Measurements from ENCODE around the gene CHIC2.

Gene CHIC2

GRCh38 chr4:54006755-54007154, 57.6 kb downstream of the CHIC2 start:
- no peak for DNase-seq (ENCODE audit: low spot score)

GRCh38 chr4:54005475-54005874, 58.9 kb downstream of the CHIC2 start:
- no peak for DNase-seq (ENCODE audit: low spot score)

GRCh38 chr4:54004463-54004862, 59.9 kb downstream of the CHIC2 start:
- no peak for DNase-seq (ENCODE audit: low spot score)

- DNase-seq (ENCODE audit: low spot score): peak; percentile 63
Observed at GRCh38 chr4:54001668-54002365, 62.6 kb downstream of the CHIC2 start.

- no peak for DNase-seq (ENCODE audit: low spot score)
Observed at GRCh38 chr4:53997898-53998297, 66.5 kb downstream of the CHIC2 start.

- no peak for DNase-seq (ENCODE audit: low spot score)
Observed at GRCh38 chr4:53994382-53995102, 69.9 kb downstream of the CHIC2 start.

- DNase-seq (ENCODE audit: low spot score): no peak
Observed at GRCh38 chr4:53992785-53993184, 71.6 kb downstream of the CHIC2 start.

GRCh38 chr4:53991821-53992220, 72.6 kb downstream of the CHIC2 start:
- DNase-seq (ENCODE audit: low spot score): no peak

GRCh38 chr4:53990641-53991040, 73.8 kb downstream of the CHIC2 start:
- no peak for DNase-seq (ENCODE audit: low spot score)

- no peak for DNase-seq (ENCODE audit: low spot score)
Observed at GRCh38 chr4:53987761-53988171, 76.6 kb downstream of the CHIC2 start.

GRCh38 chr4:53986062-53986461, 78.3 kb downstream of the CHIC2 start:
- DNase-seq (ENCODE audit: low spot score): no peak

GRCh38 chr4:53981567-53981966, 82.8 kb downstream of the CHIC2 start:
- no peak for DNase-seq (ENCODE audit: low spot score)

GRCh38 chr4:53981066-53981465, 83.3 kb downstream of the CHIC2 start:
- DNase-seq (ENCODE audit: low spot score): no peak

GRCh38 chr4:53974561-53974960, 89.8 kb downstream of the CHIC2 start:
- no peak for DNase-seq (ENCODE audit: low spot score)

- DNase-seq (ENCODE audit: low spot score): no peak
Observed at GRCh38 chr4:53967986-53968385, 96.4 kb downstream of the CHIC2 start.

- DNase-seq (ENCODE audit: low spot score): no peak
Observed at GRCh38 chr4:53963781-53964180, 100.6 kb downstream of the CHIC2 start.

- no peak for DNase-seq (ENCODE audit: low spot score)
Observed at GRCh38 chr4:53963336-53963735, 101.1 kb downstream of the CHIC2 start.

GRCh38 chr4:53962516-53963225, 101.7 kb downstream of the CHIC2 start:
- DNase-seq (ENCODE audit: low spot score): peak; percentile 68

- no peak for DNase-seq (ENCODE audit: low spot score)
Observed at GRCh38 chr4:53961351-53961750, 103.1 kb downstream of the CHIC2 start.

GRCh38 chr4:53960843-53961242, 103.6 kb downstream of the CHIC2 start:
- no peak for DNase-seq (ENCODE audit: low spot score)

All from ecto neural progenitor cell (in vitro differentiated cells).